ENCODE measurements around the gene SRP19. TPM values are rescaled to one million over a fixed set of nuclear protein-coding genes. Genes with fewer than 3 reads are reported as not detected.
A peak's percentile ranks its signal among the peaks of the same experiment; 100 is the strongest.
"Not testable (repeated sequence)": the region's sequence is repeated elsewhere in the genome, so short reads cannot be mapped to it uniquely, and the experiment has no call there.

SRP19 gene
- total RNA-seq, 1 donor from 2014 or later = 25.5 TPM

GRCh38 chr5:112869948-112870347, 8.9 kb downstream of the SRP19 start:
- no peak for DNase-seq (ENCODE audit: low read depth in 2 of 2)

GRCh38 chr5:112870966-112871365, 9.9 kb downstream of the SRP19 start:
- no peak for DNase-seq (ENCODE audit: low read depth in 2 of 2)

DNA sequence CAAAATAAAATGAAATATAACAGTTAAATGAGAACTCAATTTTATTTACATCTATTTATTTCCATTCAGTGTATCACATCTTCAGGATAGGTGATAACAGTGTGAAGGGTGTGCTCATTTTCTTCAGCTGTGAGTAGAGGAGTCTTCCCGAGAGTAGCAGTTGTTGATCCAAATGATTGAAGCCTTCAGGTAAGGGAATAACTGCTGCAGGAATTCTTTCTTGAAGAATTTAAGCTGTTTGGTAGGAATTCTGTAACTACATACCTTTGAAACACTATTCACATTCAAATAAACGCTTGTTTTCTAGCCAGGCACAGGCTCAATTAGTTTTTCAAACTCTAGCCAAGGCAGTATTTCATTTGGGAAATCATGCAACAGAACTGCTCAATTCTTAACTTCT, 15.3 kb downstream of the SRP19 start:
- DNase-seq (ENCODE audit: low read depth in 2 of 2) = no peak

- DNase-seq (ENCODE audit: low read depth in 2 of 2) = no peak
Observed at GRCh38 chr5:112878101-112878500, 17.0 kb downstream of the SRP19 start.

DNA sequence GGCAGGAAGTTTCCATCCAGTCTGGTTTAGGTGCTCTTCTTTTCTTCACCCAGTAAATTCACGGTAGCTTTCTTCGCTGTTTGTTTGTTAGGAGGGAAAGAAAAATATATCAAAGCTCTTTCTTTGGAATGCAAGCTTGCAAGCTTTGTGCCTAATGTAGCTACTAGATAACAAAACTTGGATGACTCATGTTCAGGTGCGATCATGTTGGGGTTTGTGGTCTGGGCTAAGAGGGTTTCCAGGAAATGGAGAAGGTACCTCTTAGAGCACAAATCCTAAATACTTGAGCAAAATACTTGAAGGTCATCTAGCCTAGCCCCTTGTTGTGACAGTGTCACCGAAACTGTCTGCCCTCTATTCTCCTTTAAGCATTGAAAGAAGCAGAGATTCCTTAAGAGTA, 17.7 kb downstream of the SRP19 start:
- DNase-seq (ENCODE audit: low read depth in 2 of 2) = peak in 1 of 2 donors; percentile 29

GRCh38 chr5:112880219-112880964, 19.3 kb downstream of the SRP19 start:
- DNase-seq (ENCODE audit: low read depth in 2 of 2) = no peak

GRCh38 chr5:112883192-112883591, 22.1 kb downstream of the SRP19 start:
- DNase-seq (ENCODE audit: low read depth in 2 of 2) = no peak

- no peak for DNase-seq (ENCODE audit: low read depth in 2 of 2)
Observed at GRCh38 chr5:112885001-112885400, 23.9 kb downstream of the SRP19 start.

- no peak for DNase-seq (ENCODE audit: low read depth in 2 of 2)
Observed at GRCh38 chr5:112886975-112887374, 25.9 kb downstream of the SRP19 start.

DNA sequence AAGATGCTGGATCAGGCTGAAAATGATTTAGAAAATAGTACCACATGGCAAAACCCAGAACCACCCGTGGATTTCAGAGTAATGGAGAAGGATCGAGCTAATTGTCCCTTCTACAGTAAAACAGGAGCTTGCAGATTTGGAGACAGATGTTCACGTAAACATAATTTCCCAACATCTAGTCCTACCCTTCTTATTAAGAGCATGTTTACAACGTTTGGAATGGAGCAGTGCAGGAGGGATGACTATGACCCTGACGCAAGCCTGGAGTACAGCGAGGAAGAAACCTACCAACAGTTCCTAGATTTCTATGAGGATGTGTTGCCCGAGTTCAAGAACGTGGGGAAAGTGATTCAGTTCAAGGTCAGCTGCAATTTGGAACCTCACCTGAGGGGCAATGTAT, 31.0 kb downstream of the SRP19 start:
- not testable (repeated sequence) for DNase-seq (ENCODE audit: low read depth in 2 of 2)

DNA sequence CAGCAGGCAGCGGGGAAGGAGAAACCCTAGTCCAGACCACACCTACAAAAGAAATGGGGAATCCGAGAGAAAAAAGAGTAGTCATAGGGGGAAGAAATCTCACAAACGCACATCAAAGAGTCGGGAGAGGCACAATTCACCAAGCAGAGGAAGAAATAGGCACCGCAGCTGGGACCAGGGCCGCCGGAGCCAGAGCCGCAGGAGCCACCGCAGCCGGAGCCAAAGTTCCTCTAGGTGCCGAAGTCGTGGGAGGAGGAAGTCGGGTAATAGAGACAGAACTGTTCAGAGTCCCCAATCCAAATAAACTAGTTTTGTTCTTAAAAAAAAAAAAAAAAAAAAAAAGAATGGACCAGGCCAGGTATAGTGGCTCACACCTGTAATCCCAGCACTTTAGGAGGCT, 31.7 kb downstream of the SRP19 start:
- DNase-seq (ENCODE audit: low read depth in 2 of 2) = no peak

GRCh38 chr5:112895682-112896081, 34.6 kb downstream of the SRP19 start:
- DNase-seq (ENCODE audit: low read depth in 2 of 2) = no peak

DNA sequence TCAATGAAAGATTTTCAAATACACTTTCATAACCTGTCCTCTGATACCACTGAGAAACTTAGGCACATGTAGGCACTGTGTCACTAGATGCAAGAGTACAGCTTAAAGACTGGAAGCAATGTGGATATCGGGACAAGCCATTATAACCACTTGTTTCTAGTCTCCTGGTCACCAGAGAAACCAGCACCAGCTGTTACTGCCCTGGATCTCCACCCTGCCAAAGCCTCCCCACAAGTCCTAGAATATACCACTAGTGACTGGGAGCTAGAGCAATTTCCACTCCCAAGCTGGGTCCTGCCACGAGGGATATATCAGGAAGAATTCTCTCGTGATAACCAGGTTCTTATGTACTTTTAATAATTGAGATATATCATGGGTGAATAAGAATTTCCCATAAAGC, 41.5 kb downstream of the SRP19 start:
- no peak for DNase-seq (ENCODE audit: low read depth in 2 of 2)

DNA sequence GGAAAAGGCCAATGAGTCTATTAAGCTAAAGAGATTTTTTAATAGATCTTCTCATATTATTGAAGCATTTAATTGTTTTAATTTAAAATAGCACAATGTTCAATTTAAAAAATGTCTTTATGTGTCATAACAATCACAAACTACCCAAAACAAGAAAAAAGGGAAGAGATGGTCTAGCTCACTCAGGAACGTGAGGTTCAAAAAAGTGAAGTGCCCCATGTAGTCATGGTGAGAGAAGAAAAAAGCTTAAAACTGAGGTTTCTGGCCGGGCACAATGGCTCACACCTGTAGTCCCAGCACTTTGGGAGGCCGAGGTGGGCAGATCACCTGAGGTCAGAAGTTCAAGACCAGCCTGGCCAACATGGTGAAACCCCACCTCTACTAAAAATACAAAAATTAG, 43.9 kb downstream of the SRP19 start:
- DNase-seq (ENCODE audit: low read depth in 2 of 2) = not testable (repeated sequence)

GRCh38 chr5:112906637-112907036, 45.5 kb downstream of the SRP19 start:
- DNase-seq (ENCODE audit: low read depth in 2 of 2) = no peak

DNA sequence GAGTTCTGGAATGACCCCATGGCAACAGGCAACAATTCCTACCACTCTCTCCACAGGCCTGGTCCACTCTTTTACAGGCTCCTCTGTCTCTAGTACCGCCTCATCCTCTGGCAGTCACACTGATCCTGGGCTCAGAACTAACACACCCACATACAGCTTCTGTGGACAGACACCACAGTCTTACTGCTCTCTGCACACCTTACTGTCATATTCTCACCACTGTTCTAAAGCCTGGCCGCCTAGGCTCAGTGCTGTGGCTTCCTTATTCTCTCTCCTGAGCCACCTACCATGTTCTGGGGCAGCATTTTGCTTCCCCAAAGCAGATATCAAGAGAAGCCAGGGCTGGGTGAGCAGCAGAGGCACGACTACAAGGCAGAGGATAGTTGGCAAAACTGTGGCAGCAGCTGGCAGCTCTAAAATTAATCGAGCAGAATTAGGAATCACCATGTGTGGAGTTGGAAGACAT, 46.1 kb downstream of the SRP19 start:
- DNase-seq (ENCODE audit: low read depth in 2 of 2) = no peak

- no peak for DNase-seq (ENCODE audit: low read depth in 2 of 2)
Observed at GRCh38 chr5:112908854-112909253, 47.8 kb downstream of the SRP19 start.

DNA sequence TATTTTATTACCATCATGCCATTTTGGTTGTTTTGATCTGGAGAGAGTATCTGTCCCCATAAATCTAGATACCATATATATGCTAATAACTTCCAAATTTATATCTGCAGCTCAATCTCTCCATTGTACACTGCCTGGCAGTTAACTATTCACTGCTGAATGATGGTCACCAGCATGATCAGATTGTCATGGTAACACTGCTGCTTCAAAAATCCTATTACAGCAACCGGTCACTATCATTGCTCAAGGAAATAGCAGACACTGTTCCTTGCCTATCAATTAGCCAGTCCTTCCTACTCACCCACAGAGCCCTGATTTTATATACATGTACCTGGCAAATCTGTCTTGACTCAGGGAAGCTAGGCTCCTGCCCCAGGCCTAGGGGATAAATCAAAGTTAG, 49.4 kb downstream of the SRP19 start:
- DNase-seq (ENCODE audit: low read depth in 2 of 2) = no peak

DNA sequence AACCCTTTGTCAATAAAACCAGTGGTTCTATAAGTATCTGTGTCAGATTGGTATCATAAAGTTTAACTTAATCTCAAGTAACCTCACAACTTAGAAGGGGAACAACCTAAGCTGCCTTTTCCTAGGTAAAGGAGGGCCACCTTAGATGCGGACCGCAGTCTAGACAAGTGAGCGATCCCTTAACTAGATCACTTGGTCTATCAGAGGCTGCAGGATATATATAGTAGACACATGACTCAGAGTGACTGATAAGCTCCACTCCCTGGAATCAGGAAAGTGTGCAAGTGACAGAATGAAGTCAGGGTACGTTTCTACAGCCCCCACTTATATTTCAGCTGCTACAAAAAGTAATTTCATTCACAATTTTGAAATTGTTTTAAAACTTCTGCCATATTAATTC, 53.5 kb downstream of the SRP19 start:
- DNase-seq (ENCODE audit: low read depth in 2 of 2) = peak in 1 of 2 donors; percentile 23

DNA sequence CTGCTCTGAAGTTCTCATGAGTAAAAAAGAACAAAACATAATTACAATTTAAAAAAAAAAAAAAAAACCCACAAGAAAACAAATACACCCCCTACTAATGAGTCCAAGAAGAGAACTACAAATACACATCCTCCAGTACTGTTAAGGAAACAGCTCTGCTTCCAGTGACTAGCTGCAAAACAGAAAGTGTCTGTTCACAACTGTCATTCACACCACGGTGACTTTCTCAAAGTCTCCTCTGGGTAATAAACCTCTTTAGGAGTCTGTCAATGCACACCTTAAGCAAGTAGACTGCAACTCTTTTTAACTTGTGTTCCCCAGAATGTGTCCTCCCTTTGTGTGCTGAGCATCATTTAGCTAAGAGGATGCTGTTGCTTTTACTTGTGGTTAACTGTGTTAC, 54.7 kb downstream of the SRP19 start:
- DNase-seq (ENCODE audit: low read depth in 2 of 2) = no peak

DNA sequence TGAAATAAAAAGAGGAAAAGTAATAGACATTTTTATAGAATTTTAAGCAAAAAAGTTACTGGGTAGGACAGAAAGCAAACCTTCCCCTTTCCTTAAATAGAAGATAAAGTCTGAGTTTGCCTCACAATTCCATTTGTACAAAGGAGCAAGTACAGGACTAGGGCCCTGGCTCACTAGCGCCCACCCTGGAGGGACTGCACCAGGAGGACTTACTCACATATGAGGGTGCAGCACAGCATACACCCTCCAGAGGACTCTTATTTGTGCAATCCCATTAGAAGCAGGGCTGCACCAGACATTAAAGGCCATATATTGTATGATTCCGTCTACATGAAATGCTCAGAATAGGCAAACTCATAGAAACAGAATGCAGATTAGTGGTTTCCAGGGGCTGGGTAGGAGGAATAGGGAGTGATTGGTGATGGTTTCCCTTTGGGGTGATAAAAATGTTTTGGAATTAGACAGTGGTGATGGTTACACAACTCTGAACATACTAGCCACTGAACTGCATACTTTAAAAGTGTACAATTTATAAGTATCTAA, 56.4 kb downstream of the SRP19 start:
- no peak for DNase-seq (ENCODE audit: low read depth in 2 of 2)

- DNase-seq (ENCODE audit: low read depth in 2 of 2) = no peak
Observed at GRCh38 chr5:112918136-112918535, 57.0 kb downstream of the SRP19 start.

DNA sequence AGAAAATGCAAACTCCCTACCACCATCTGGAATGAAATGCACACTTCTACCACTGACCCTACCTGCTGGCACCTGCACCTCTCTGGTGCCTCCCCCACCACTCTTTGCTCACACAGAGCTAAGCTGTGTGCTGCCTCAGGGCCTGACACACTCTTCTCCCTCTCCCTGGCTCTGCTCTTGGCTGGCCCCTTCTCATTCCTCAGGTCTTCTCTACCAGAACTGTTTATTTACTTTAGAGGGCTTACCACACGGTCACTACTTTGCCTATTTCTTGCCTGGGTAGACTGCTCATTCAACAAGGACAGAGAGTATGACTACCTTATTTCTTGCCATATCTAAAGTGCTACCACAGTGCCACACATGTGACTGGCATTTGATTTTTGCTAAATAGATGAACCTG, 57.6 kb downstream of the SRP19 start:
- DNase-seq (ENCODE audit: low read depth in 2 of 2) = no peak
